CD14-positive monocyte (primary cell): ENCODE results near the gene MPP1. TPM values are rescaled to one million over a fixed set of nuclear protein-coding genes. Genes with fewer than 3 reads are reported as not detected.

ENCODE experiments used
- DNase-seq, 3 donors: peaks; one replicate each; pipeline ENCODE4 v3.0.0-alpha.2; 2011 to 2022
- H2AFZ ChIP-seq: 2 replicates; pipeline ENCODE4 v1.6.0; 2012; ENCODE audit warnings: mild to moderate bottlenecking, low read depth, low read length, inconsistent platforms; ENCODE audit not compliant: insufficient read depth, poor library complexity, severe bottlenecking
- H3K27ac ChIP-seq, 2 donors: 1 replicate in 1 of 2; 2 replicates in 1 of 2; pipeline ENCODE4 v1.5.1; 2012 to 2013; ENCODE audit warnings: low read length in 2 of 2, control low read depth in 1 of 2, inconsistent platforms in 1 of 2, low read depth in 1 of 2, mild to moderate bottlenecking in 1 of 2
- H3K27me3 ChIP-seq, 2 donors: one replicate each; pipeline versions ENCODE4 v1.6.0 to v1.6.1; 2011 to 2013; ENCODE audit warnings: low read length in 2 of 2; ENCODE audit not compliant: control insufficient read depth in 2 of 2, insufficient read depth in 2 of 2
- H3K36me3 ChIP-seq, 2 donors: replicated peaks in 1 of 2; 1 replicate in 1 of 2; 2 replicates in 1 of 2; pipeline versions ENCODE4 v1.5.1 to v1.6.1; 2012 to 2013; ENCODE audit warnings: low read length in 2 of 2, control low read depth in 1 of 2, inconsistent platforms in 1 of 2, mild to moderate bottlenecking in 1 of 2; ENCODE audit not compliant: insufficient read depth in 2 of 2, control insufficient read depth in 1 of 2
- H3K4me1 ChIP-seq, 2 donors: 1 replicate in 1 of 2; 2 replicates in 1 of 2; pipeline versions ENCODE4 v1.5.1 to v1.6.1; 2012 to 2013; ENCODE audit warnings: low read length in 2 of 2, control low read depth in 1 of 2, inconsistent platforms in 1 of 2, mild to moderate bottlenecking in 1 of 2, moderate library complexity in 1 of 2; ENCODE audit not compliant: insufficient read depth in 2 of 2, control insufficient read depth in 1 of 2
- H3K4me2 ChIP-seq: replicated peaks from 2 replicates; pipeline ENCODE3; 2012; ENCODE audit warnings: low read length, moderate library complexity, mild to moderate bottlenecking; ENCODE audit not compliant: poor library complexity, severe bottlenecking; ENCODE audit errors: extremely low read depth
- H3K4me3 ChIP-seq, 3 experiments: fragments of 200-600 bp in 1 of 3; sonication (generic) in 1 of 3; replicated peaks in 1 of 3; 1 replicate in 2 of 3; 2 replicates in 1 of 3; pipeline ENCODE4 v1.5.1; 2011 to 2013; ENCODE audit warnings: low read length in 3 of 3, mild to moderate bottlenecking in 3 of 3, control low read depth in 2 of 3, low read depth in 2 of 3, inconsistent platforms in 1 of 3, moderate library complexity in 1 of 3
- H3K79me2 ChIP-seq: 2 replicates; pipeline ENCODE4 v1.6.0; 2012; ENCODE audit warnings: mild to moderate bottlenecking, control low read depth, inconsistent platforms, low read length, moderate library complexity; ENCODE audit not compliant: insufficient read depth
- H3K9ac ChIP-seq: 2 replicates; pipeline ENCODE4 v1.6.0; 2017; ENCODE audit warnings: low read length, mild to moderate bottlenecking; ENCODE audit not compliant: insufficient read depth, poor library complexity, severe bottlenecking
- H3K9me3 ChIP-seq, 2 donors: replicated peaks in 1 of 2; 1 replicate in 1 of 2; 2 replicates in 1 of 2; pipeline versions ENCODE4 v1.5.1 to v1.6.1; 2012 to 2013; ENCODE audit warnings: low read length in 2 of 2, control low read depth in 1 of 2; ENCODE audit not compliant: control insufficient read depth in 1 of 2, insufficient read depth in 1 of 2
- H4K20me1 ChIP-seq: 2 replicates; pipeline ENCODE4 v1.6.0; 2012; ENCODE audit warnings: mild to moderate bottlenecking, low read length, control low read depth, moderate library complexity; ENCODE audit not compliant: insufficient read depth
- H3K27ac Mint-ChIP-seq, 7 donors: one replicate each; pipeline ENCODE4 v1.8.0; 2020; ENCODE audit warnings: mild to moderate bottlenecking in 7 of 7, mixed read lengths in 7 of 7, moderate library complexity in 6 of 7, inconsistent platforms in 2 of 7
- H3K27me3 Mint-ChIP-seq, 3 donors: one replicate each; pipeline ENCODE4 v1.8.0; 2021 to 2022; ENCODE audit warnings: low read depth in 3 of 3, mild to moderate bottlenecking in 3 of 3, mixed read lengths in 3 of 3, moderate library complexity in 3 of 3, inconsistent platforms in 1 of 3
- H3K36me3 Mint-ChIP-seq, 2 donors: one replicate each; pipeline ENCODE4 v1.8.0; 2020; ENCODE audit warnings: mixed read lengths in 2 of 2, inconsistent platforms in 1 of 2, mild to moderate bottlenecking in 1 of 2
- H3K4me1 Mint-ChIP-seq: one replicate; pipeline ENCODE4 v1.8.0; 2020; ENCODE audit warnings: mild to moderate bottlenecking, mixed read lengths
- H3K4me3 Mint-ChIP-seq, 2 donors: one replicate each; pipeline ENCODE4 v1.8.0; 2020; ENCODE audit warnings: mild to moderate bottlenecking in 2 of 2, mixed read lengths in 2 of 2, moderate library complexity in 1 of 2
- H3K9me3 Mint-ChIP-seq, 7 donors: one replicate each; pipeline ENCODE4 v1.8.0; 2020 to 2022; ENCODE audit warnings: mixed read lengths in 7 of 7, mild to moderate bottlenecking in 6 of 7, moderate library complexity in 6 of 7, inconsistent platforms in 2 of 7
- CTCF ChIP-seq: fragments of 200-600 bp; IDR thresholded peaks from one replicate; pipeline ENCODE4 v1.8.0; 2022; ENCODE audit warnings: antibody characterized with exemption, mild to moderate bottlenecking
- WGBS: methylation state at CpG from one replicate; pipeline ENCODE4 v1.1.5; 2013; ENCODE audit warnings: missing lambda C conversion rate; ENCODE audit not compliant: insufficient coverage; 5-methylcytosine and 5-hydroxymethylcytosine counted together
- intact Hi-C, 2 donors: fragments of 100-400 bp; cut with micrococcal nuclease; formaldehyde crosslinking; loops; one replicate each; pipeline versions ENCODE4 v1.15.0 to v1.15.1; 2023
- polyA plus RNA-seq, 3 donors: library from polyadenylated mRNA; depleted of rRNA in 1 of 3; unstranded in 2 of 3; stranded (reverse) in 1 of 3; fragments of 300-500 nt in 2 of 3; fragments of >200 nt in 1 of 3; fragmentation: Illumina TruSeq in 2 of 3; gene quantifications; 1 replicate in 2 of 3; 2 replicates in 1 of 3; pipeline ENCODE4 v1.2.3, GENCODE V29; 2012 to 2021

Gene MPP1
- polyA plus RNA-seq, 3 donors = 120 to 139 (median 135) TPM

DNA sequence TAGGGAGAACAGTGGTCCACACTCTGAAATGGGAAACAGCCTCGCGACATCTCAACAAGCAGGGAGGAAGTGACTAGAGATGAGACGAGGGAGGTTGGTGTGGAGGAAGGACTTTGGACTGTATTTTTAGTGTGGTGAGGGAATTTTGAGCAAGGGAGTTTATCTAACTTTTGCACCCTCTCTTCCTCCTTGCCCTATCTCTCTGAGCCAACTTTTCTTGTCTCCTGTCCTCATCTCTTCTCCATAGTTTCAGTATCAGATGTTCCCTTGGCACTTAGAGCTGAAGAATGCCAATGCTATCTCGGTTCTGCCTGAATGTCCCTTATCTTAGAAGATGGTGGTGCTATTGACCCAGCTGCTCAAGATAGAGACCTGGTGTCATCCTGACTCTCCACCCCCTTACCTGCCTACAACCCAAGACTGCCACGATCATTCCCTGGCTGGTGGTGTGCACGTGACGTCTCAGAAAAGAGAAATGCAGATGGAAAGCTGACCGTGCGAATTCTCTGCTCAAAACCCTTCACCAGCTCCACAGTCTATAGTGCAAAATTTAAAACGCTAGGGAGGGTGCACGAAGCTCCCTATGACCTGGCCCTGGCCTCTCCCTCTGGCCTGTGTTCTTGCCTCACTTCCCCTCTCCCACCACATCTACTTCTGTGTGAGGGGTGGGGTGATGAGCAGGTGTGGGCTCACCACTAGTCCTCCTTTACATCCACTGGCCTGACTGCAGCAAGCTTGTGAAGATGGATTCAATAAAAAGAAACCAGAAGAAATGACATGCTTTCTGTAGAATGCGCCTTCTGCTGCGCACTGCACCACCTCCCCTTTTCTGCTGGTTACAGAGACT is 20.9 kb downstream of the MPP1 start:
- Histone ChIP-seq H3K79me2 (peaks cover 6% of the 10 kb centered on the region), H3K4me3 (no peak overlapping the region), H3K9ac (no peak overlapping the region), H3K27ac (peak overlapping the region in 1 of 2 donors; percentile 37), H4K20me1 (peaks cover 5% of the 10 kb centered on the region), H2AFZ (no peak overlapping the region), H3K4me1 (peaks cover 23 to 25% of the 10 kb centered on the region in 2 donors), H3K36me3 (peaks cover 30 to 52% of the 10 kb centered on the region in 2 donors), H3K4me2 (peak overlapping the region; percentile 11), H3K27me3 (no peaks in the 10 kb centered on the region), H3K9me3 (no peaks in the 10 kb centered on the region)
- Mint-ChIP-seq H3K27me3 (peaks cover 0 to 2% (median 0%) of the 10 kb centered on the region in 3 donors), H3K36me3 (peaks cover 49 to 67% of the 10 kb centered on the region in 2 donors), H3K27ac (peak overlapping the region in 6 of 7 donors; percentile 13 to 81 (median 56)), H3K4me1 (peaks cover 27% of the 10 kb centered on the region), H3K9me3 (no peaks in the 10 kb centered on the region), H3K4me3 (peak overlapping the region in 1 of 2 donors; percentile 49)
- WGBS = no CpG with 5 or more reads among the region's 13 CpGs
- no peak for TF ChIP-seq CTCF
- intact Hi-C loops = loop anchor here in 1 of 2 donors (10.0 kb wide), 1 partner anchor 50 kb away; the partner anchor contains the start of gene SMIM9
- DNase-seq = no peak

- Histone ChIP-seq H3K4me1 (peaks cover 19 to 22% of the 10 kb centered on the region in 2 donors), H3K9ac (no peak overlapping the region), H3K36me3 (peaks cover 47 to 74% of the 10 kb centered on the region in 2 donors), H3K9me3 (no peaks in the 10 kb centered on the region), H4K20me1 (peaks cover 2% of the 10 kb centered on the region), H2AFZ (no peak overlapping the region), H3K27me3 (no peaks in the 10 kb centered on the region), H3K4me2 (no peak overlapping the region), H3K4me3 (no peak overlapping the region), H3K27ac (no peak overlapping the region), H3K79me2 (no peaks in the 10 kb centered on the region)
- WGBS = no CpG with 5 or more reads among the region's 9 CpGs
- H3K4me1 Mint-ChIP-seq = peaks cover 22% of the 10 kb centered on the region
- intact Hi-C loops = loop anchor here in 1 of 2 donors (10.0 kb wide), 1 partner anchor 54 kb away; the partner anchor contains the start of gene SMIM9
- peaks cover 0 to 2% (median 0%) of the 10 kb centered on the region in 3 donors for H3K27me3 Mint-ChIP-seq
- TF ChIP-seq CTCF = no peak
- DNase-seq = no peak
- no peaks in the 10 kb centered on the region for H3K9me3 Mint-ChIP-seq
- peaks cover 57 to 72% of the 10 kb centered on the region in 2 donors for H3K36me3 Mint-ChIP-seq
- H3K4me3 Mint-ChIP-seq = no peak overlapping the region
- no peak overlapping the region for H3K27ac Mint-ChIP-seq
These were observed 24.3 kb downstream of the MPP1 start for GRCh38 chrX:154780968-154781367.
